ENCODE data around the gene SPSB3. TPM values are rescaled to one million over a fixed set of nuclear protein-coding genes. Genes with fewer than 3 reads are reported as not detected.

Gene SPSB3
- total and polyA plus RNA-seq, 2 of the 13 experiments (the other 11 are each of a cell fraction or from before 2014, with no cell fraction given), result 13.2 to 21.9 TPM

GRCh38 chr16:1794221-1794871, 12.0 kb upstream of the SPSB3 start (continued):
- TF ChIP-seq NFYB (CRISPR knock-in tag; IDR thresholded peaks at IDR 0.05) (no peak), TARDBP (CRISPR knock-in tag; IDR thresholded peaks at IDR 0.05) (no peak), ZMAT5 (CRISPR knock-in tag; IDR thresholded peaks at IDR 0.05; ENCODE audit: borderline replicate concordance, low read depth) (no peak), ZNF709 (CRISPR knock-in tag; IDR thresholded peaks at IDR 0.05) (no peak), MEIS2 (CRISPR knock-in tag; IDR thresholded peaks at IDR 0.05) (no peak), AGO1 (IDR thresholded peaks at IDR 0.05; ENCODE audit: low read depth, low read length, poor library complexity, severe bottlenecking) (peak; percentile 23), ZBTB2 (CRISPR knock-in tag; IDR thresholded peaks at IDR 0.05; ENCODE audit: low read depth) (no peak), ISL2 (CRISPR knock-in tag; IDR thresholded peaks at IDR 0.05) (peak; percentile 43; the same call in 1 of the 2 replicates), ZKSCAN8 (CRISPR knock-in tag; IDR thresholded peaks at IDR 0.05; ENCODE audit: borderline replicate concordance) (peak; percentile 23; the same call in 1 of the 2 replicates), ZBTB38 (CRISPR knock-in tag; IDR thresholded peaks at IDR 0.05) (peak; percentile 23; the same call in 1 of the 2 replicates), ZNF790 (CRISPR knock-in tag; IDR thresholded peaks at IDR 0.05; ENCODE audit: borderline replicate concordance) (peak; percentile 40; the same call in 1 of the 2 replicates), CC2D1A (CRISPR knock-in tag; IDR thresholded peaks at IDR 0.05) (no peak), ATAD3A (CRISPR knock-in tag; IDR thresholded peaks at IDR 0.05) (no peak), EED (CRISPR knock-in tag; IDR thresholded peaks at IDR 0.05) (no peak), ZNF224 (CRISPR knock-in tag; IDR thresholded peaks at IDR 0.05) (no peak), ZNF850 (CRISPR knock-in tag; conservative IDR thresholded peaks at IDR 0.05) (no peak), ZNF362 (CRISPR knock-in tag; IDR thresholded peaks at IDR 0.05; ENCODE audit: borderline replicate concordance) (0 out of 2 replicates have a peak, but pooled peaks have one; percentile 36), KLF11 (CRISPR knock-in tag; IDR thresholded peaks at IDR 0.05) (peak; percentile 68; the same call in 1 of the 2 replicates), ZFYVE20 (CRISPR knock-in tag; IDR thresholded peaks at IDR 0.05; ENCODE audit: borderline replicate concordance, low read depth) (no peak), TCF12 (IDR thresholded peaks at IDR 0.05) (no peak), TCF12 (CRISPR knock-in tag; IDR thresholded peaks at IDR 0.05) (peak; percentile 30; the same call in 1 of the 2 replicates), MAFF (IDR thresholded peaks at IDR 0.05; ENCODE audit: low read depth, low read length) (no peak), JUN (CRISPR knock-in tag; IDR thresholded peaks at IDR 0.05) (no peak), GLMP (CRISPR knock-in tag; IDR thresholded peaks at IDR 0.05; ENCODE audit: borderline replicate concordance) (no peak), AKAP8 (CRISPR knock-in tag; IDR thresholded peaks at IDR 0.05) (peak; percentile 55), ZNF782 (CRISPR knock-in tag; IDR thresholded peaks at IDR 0.05; ENCODE audit: borderline replicate concordance) (peak; percentile 66; the same call in 1 of the 2 replicates), PHF21A (CRISPR knock-in tag; IDR thresholded peaks at IDR 0.05) (peak; percentile 54; the same call in 1 of the 2 replicates)

Measured in HepG2 (cell line).